ENCODE data around the gene LGR4.

LGR4 gene

DNA sequence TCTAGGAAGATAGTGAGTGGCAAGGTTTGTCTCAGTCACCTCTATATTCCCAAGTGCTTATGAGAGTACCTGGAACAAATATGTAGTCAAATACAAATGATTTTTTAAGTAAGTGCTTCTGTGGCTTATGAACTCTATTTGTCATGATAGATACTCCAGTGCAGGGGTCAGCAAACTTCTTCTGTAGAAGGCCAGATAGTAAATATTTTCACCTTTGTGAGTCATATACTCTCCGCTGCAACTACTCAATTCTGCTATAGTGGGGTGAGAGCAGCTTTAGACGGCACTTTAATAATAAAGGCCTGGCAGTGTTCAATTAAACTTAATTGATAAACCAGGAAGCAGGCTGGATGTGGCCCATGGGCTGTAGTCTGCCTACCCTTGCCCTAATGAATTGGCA is 97.2 kb downstream of the LGR4 start:
- DNase-seq (ENCODE audit: low spot score): no peak

DNA sequence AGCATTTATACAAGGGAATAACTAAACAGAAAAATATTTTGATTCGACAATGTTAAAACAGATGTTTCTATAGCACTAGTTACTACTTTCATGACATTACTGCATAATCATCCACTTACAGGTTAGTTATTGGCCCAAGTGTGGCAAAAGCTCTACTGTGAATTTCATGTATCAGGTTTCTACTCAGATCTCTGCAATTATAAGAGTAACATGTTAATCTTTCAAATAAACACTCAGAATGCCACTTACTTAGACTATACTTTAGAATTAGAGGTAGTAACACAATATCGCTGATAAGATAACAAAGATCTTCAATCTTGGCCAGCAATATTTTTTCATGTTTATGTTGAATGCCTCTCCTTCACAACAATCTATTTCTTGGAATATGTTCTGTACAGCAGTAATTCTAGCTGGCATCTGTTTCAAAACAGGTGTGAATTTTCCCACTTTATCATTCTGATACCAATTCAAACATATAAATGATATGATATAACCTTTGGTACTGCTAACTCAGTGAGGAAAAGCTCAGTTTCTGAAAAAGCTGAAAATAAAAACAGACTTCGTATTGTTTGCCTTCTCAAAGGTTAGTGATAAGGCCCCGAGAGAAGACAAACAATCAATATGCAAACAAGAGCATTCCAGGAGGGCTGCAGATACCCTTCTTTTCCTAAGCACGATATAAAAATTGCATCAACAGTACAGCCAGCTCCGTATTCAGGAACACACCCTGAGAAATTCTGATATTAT is 98.6 kb downstream of the LGR4 start:
- no peak for DNase-seq (ENCODE audit: low spot score)

DNA sequence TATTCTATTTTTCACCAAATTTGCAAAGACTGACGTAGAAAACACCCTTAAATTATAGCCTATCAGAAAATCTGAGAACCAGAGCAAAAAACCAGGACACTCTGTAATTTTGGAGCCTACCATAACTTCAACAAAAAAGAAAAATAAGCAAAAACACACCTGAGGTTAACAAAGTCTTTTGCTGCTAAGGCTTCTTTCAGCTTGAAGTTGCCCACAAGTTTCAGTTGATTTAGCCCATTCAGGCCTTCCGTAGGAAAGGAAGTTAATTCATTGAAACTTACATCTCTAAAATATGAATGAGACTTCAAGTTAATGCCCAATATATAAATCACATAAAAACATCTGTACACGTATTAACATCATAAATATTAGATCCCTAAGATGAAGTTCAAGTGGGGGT is 99.2 kb downstream of the LGR4 start:
- no peak for DNase-seq (ENCODE audit: low spot score)

DNA sequence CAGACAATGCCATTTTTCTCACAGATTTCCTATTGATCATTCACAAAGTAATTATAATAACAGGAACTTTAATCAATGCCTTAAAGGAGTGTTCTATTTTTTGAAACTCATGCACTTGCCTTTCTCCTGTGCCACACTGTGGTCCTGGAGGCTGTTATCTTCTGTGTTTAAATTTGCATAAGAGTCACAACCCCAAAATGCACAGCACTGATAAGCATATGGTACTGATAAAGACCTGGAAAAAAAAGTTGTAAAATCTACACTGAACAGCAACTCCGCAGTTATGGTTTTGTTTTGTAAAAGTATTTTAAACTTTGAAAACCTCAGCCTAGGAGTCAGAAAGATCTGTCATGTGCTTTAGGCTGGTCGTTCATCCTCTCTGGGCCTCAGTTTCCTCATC is 100.4 kb downstream of the LGR4 start:
- DNase-seq (ENCODE audit: low spot score): no peak

DNA sequence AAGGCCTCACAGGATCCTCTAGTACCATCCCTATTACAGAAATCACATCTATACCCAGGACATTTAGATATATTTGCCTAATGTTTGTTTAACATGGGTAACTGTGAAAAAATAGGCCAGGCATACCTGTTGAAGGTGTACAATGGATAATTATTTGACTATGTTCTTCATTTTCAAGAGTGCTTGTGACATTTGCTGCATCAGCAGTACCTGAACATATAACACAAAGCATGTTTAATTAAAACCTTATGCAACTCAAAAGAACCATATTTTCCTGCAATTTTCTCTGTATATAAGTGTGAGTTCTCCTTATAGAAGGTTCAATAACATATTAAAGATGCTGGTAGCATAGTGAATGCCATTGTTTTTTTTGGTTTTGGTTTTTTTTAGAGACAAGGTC is 101.1 kb downstream of the LGR4 start:
- DNase-seq (ENCODE audit: low spot score): no peak

DNA sequence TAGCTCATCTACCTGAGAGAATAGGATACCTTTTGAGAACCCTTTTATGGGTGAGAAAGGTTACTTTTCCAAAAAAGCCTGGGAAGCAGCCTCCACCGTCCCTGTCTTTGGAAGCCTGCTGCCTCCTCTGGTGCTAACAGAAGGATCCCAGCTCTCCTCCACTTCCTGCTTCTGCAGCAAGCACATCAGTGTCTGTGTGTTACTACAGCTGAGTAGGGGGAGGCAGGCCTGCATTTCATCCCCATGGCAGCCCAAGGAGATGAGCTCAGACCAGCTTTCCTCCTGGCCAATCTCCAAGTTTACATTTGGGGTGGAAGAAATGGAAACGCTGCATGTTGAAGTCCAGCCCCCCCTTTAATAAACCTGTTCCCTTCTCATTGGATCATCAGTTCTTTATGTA is 102.2 kb downstream of the LGR4 start:
- no peak for DNase-seq (ENCODE audit: low spot score)

DNA sequence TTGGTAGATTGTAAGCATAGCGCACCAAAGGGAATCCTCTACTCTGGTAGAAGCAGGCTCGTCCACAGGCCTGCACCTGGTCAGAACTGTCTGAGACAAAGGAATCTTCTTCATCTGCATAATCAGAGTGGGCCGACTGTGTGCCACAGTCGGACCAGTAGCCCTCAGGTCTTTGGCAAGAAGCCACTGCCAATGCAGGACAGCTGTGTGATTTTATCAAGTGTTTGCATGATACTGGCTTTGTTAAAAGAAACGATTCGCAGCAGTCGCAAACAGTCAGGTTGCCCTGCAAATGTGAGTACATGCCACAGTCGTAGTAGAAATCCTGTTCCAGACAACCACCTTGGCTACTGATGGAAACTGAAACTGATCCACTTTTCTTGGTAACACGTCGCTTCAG is 104.7 kb downstream of the LGR4 start:
- no peak for DNase-seq (ENCODE audit: low spot score)

DNA sequence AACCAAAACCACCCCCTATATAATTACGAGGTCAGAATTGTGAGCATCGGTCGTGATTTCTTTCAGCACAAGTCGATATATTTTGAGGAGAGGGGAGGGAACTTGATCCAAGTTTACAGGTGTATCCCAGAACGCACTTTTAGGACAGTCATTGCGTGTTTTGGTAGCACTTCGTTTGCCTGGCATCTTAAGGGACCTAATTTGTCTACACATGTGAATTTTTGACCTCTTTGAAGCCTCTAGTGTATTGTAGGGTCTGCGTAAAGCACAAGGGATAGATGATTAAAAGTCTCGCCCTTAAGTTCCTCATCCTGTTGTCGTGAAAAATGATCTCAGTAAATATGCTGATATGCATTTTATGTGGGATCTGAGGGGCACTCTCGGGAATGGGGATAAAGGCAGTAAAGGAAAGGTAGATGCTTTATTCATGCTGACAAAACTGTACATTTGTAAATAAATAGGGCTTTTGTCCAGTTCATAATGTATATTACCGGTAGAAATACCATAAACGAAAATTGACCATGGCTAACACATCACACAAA is 108.9 kb downstream of the LGR4 start:
- no peak for DNase-seq (ENCODE audit: low spot score)

DNA sequence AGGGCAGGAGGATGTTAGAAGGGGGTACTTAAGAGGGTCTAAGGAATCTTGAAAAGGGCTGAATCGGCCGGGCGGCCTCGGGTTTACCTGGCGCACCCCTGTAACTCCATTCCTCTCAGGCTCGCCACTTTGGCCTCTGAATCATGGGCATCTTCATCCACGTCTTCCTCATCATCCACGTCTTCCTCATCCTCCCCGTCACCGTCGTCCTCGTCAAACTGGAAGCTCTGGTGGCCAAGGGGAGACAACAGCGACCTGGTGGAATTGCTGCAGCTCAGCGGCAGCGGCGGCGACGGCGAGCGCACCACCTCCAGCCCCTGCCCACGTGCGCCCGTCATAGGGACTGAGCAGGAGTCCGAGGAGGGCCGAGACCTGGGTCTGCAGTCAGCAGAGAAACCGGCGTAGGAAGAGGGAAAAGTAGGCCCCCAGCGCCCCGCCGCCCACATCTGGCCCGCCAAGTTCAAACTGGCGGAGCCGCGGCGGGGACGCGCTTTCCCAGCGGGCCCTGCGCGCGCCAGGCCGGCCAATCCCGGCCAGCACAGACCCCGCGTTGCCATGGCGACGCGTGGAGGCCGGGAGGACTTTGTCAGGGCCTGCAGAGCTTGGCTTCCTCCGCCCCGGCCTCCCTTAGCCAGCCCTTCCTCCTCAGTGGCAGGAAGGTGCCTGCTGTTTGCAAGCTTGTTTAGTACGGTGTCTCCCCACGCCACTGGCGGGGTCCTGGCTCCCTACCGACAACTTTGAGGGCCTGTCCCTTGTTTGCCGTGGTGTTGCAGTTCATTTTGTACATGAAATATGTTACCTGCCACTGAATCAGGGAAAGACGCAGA is 109.6 kb downstream of the LGR4 start, which contains the start of gene CCDC34:
Gene CCDC34, minus strand, starts transcription at position 467 of the 827 bp plus-strand sequence. Its CDS starts 21 bp downstream, at position 446.
- peak; percentile 98 for DNase-seq (ENCODE audit: low spot score)

DNA sequence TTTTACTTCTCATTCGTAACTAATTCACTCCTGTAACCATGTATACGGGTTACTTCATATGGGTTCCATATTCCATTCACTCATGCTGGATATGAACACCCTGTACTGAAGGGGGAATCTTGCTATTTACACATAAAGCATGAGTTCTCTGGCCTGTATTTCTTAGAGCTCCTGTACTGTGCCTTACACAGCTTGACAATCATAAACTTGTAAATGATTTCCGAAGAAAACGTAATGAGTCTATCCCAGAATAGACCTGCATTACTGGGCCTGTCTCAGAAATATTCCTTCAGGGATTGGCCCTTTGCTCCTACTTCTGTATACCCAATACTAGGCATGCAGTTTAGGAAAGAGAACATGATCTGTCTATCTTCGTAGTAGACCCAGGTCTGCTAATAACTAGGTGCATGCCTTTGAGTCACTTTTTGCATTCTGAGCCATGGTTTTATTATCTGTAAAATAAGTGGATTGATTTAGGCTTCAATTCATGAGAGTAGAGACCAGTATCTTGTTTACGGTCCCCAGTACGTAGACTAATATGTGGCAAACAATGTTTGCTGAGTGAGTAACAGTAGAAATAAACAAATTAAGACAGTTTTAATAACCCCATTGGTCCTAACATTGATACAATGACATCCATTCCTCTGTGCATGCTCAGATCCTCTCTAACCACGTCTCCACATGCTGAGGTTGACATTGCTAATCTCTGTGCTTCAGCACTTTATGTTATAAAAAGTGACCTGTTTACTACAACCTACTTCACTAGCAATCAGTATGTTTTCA is 110.8 kb downstream of the LGR4 start:
- no peak for DNase-seq (ENCODE audit: low spot score)

DNA sequence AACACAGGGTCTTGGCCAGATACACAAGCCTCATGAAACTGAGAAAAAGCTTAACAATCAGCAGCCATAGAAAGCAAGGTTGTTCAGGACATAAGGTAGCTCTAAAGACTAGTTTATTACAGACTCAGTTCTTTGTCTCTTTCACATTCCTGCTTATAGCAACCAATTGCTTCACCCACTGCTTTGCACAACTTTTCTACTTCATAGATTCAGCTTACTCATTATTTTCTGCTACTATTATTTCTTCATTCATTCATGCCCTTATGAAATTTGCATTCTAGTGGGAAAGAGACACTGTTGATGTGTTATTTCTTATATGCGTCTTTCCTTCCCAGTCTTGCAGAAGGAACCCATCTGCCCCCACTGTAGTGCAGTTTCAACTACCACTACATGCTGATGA is 114.3 kb downstream of the LGR4 start:
- DNase-seq (ENCODE audit: low spot score): no peak

DNA sequence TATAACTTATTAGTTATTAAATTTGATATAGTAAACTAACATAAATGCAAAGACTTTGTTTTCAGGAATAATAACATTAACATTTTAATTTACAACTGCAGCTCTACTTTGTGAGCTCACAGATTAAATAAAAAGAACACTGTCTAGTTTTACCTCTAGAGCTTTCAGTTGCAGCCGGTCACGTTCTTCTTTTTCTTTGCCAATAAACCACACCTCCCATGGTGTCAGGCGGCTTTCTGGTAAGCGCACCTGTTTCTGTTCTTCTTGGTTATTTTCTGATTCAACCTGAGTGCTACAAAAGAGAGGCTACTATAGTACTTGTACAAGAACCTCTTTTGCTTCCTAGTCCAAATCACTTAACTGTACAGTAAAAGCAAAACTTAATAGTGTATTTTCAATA is 115.3 kb downstream of the LGR4 start:
- DNase-seq (ENCODE audit: low spot score): no peak

DNA sequence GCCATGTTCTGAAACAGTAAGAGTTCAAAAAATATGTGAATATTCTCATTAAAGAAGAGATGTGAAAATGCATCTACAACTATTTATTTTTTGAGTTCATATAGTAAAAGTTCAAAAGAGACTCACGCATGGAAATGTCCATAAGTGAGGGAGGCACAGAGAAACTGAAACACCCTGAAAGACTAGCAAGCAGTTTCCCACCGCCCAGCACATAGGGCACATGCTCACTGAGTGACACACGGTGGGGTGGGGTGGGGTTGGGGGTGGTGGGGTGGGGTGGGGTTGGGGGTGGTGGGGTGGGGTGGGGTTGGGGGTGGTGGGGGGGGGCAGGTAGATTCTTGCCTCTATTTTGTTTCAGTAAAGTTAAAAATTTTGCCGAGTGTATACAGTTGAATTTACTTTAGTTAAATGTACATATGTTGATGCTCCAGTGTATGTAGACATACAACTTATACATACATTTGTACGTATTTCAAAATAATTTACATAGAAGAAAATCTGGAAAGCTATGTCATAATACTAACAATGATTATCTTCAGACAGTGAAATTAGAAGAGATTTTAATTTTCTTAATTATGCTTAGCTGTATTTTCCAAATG is 115.9 kb downstream of the LGR4 start:
- DNase-seq (ENCODE audit: low spot score): no peak

DNA sequence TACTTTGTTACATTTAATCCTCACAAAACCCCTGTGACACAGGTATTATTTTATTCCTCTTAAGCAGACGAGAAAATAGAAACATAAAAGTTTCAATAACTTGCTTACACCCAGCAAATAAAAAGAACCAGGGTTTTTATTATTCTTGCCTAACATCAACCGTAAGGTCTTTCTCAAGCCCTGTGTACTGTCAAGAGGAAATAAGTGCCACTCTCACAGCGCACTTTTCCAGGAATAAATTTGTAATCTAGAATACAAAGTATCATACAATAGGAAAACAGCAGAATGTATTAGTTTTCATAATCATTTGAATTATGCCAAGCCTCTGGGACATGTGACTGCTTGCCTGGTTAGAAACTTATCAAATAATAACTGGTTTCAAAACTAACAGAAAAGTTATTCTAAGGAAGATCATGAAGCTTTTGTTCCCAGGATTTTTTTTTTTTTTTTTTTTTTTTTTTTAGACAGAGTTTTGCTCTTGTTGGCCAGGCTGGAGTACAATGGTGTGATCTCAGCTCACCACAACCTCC is 117.0 kb downstream of the LGR4 start:
- DNase-seq (ENCODE audit: low spot score): no peak

DNA sequence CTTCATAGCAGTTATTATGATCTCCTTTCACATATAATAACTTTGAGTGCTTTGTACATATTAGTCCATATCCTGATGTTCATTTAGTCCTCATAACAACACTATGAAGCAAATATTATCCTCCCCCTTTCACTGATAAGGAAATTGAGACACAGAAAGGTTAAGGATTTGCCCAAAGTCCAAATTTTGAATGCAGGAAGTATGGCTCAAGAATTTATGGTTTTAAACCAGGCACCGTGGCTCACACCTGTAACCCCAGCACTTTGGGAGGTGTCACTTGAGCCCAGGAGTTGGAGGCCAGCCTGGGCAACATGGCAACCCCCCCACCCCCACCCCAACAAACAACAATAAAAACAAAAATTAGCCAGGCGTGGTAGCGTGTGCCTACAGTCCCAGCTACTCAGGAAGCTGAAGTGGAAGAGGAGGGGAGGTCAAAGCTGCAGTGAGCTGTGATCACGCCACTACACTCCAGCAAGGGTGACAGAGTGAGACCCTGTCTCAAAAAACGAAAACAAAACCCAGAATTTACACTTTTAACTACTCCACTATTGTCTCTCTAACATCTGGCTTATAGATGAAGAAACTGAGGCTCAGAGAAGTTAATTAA is 118.1 kb downstream of the LGR4 start:
- no peak for DNase-seq (ENCODE audit: low spot score)

DNA sequence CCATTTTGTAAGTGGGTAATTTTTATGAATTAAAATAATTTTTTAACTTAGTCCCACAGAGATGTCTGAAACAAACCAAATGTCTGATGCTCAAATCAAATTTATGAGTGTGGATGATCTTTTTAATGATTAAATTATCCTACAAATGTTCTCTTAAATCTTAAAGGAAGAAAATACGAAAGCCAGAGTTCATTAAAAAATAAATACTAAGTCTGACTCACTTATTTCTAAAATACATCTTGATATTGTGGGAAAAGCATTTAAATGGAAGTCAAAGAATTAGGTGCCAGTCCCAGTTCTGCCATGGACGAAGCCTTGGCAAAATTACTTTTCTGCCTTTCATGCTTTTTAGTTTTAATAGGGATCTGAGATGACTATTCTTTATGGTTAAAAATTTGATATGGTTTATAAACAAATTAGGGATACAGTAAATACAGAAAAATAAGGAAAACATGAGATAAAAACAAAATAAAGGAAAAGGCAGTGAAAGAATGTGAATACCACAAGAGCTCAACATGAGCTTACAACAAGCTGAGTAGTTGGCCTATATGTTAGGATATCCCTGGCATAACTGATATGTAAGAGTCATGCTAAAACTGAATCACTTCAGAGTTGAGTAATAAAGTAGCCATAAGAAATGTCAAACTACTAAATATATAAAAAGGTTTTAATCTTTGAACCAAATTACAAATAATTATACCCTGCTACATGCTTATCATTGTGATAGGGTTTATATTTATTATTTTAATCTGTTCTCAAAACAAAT is 118.8 kb downstream of the LGR4 start:
- DNase-seq (ENCODE audit: low spot score): peak; percentile 18

DNA sequence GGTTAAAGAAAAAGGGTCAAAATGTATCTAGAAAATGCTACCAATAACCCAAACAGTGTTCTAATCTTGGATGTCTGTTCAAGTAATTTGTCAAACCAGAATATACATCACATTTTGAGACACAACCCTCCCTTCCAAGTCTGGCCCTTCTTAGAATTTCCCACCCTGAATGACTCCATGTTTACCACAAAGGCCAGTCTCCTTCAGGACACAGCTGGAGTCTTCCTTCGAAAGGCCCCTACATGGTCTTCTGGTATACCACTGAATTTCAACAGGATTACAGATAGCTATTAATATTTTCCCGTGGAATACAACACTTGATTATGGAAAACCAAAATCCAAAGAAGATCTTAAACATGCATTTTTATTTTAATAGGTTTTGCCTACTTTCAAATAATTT is 119.8 kb downstream of the LGR4 start:
- DNase-seq (ENCODE audit: low spot score): no peak

DNA sequence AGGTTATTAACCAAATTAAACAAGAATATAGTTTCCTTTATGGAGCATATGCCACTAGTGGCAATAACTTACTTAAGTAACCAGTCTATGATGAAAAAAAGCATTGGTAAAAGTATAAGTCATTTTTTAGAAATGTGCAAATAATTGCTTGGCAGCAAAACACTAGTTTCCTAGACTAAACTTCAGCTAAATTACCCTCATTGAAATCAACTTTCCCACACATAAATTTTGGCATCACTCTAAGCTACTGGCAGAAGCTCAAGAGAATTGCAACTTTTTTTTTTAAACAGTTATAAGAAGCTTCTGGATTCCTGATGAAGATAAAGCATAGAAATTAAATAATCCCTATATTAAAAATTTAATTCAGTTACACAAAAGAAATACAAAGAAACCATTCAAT is 122.1 kb downstream of the LGR4 start:
- peak; percentile 20 for DNase-seq (ENCODE audit: low spot score)

DNA sequence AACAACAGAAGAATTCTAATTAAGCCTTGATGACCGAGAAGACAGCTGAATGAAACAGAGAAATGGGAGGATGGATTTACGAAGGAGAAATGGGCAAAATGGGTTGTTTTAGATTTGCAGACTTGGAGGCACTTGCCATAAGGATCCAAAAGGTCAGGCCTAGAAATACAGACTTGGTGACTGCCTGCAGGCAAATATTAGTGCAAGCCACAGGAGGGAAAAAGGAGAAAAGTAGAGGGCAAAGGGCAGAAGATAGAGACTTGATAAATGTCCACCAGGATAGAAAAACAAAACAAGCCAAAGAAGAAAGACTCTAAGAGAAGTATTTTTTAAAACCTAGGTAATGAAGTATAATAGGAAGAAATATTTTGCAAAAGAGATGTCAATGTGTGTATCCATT is 122.7 kb downstream of the LGR4 start:
- DNase-seq (ENCODE audit: low spot score): no peak

DNA sequence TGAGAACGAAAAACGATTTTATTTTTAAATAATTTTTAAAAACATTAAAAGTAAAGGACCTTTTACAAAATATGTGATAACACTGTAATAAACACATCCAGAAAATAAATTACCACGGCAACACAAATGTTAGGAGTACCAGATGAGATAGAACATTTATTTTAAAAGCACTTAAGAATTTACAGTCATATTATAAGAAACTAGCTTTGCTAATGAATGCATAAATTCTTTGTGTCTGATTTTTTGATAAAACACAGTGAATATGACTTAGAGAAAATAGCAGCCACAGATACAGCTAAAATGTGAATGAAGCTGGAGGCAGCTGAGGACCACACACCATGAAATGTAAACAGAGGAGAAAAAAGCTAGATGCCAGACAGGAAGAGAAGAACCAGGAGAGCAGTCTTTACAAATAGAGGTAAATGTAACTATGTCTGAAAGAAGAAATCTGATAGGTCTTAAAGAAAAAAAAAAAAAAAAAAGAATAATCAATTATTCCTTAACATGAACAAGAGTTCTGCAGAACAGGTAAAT is 124.2 kb downstream of the LGR4 start:
- no peak for DNase-seq (ENCODE audit: low spot score)

All from AG08395 (cell line).